ENCODE data around the gene SNX8. TPM values are rescaled to one million over a fixed set of nuclear protein-coding genes. Genes with fewer than 3 reads are reported as not detected.
"Not testable (repeated sequence)": the region's sequence is repeated elsewhere in the genome, so short reads cannot be mapped to it uniquely, and the experiment has no call there.

Gene SNX8
- total RNA-seq, 3 donors from 2014 or later = 8.8 to 32.3 (median 20.3) TPM

DNA sequence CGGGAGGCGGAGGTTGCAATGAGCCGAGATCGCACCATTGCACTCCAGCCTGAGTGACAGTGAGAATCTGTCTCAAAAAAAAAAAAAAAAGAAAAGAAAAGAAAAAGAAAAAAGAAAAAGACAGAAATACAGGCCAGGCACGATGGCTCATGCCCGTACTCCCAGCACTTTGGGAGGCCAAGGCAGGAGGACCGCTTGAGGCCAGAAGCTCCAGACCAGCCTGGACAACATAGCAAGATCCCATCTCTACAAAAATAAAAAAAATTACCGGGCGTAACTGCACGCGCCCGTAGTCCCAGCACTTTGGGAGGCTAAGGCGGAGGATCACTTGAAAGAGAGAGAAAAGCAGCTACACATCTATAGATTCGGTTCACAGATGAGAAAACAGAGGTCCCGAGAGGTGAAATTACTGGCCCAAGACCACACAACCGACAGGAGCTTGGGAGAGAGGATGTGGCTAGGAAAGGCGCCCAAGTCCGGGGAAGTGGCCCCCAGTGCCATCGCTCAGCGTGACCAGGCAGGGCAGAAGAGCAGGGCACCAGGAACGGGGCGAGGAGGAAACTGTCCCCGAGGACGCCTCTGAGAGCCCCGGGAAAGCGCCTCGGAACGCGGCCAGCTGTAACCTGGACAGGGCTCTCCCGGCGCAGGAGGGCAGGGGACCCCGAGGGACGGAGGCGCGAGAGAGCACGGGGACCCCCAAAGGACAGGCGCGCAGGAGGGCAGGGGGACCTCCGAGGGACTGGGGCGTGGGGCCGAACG is 612 bp downstream of the SNX8 start:
- Histone ChIP-seq H3K9me3 (no peaks in the 10 kb centered on the region), H3K27me3 (no peaks in the 10 kb centered on the region), H3K36me3 (no peaks in the 10 kb centered on the region), H3K4me3 (peak overlapping the region; percentile 90 to 99 (median 93)), H3K4me1 (no peaks in the 10 kb centered on the region), H3K27ac (peak overlapping the region; percentile 89 to 91)
- peak; percentile 25 to 52 for DNase-seq (ENCODE audit: low spot score in 2 of 2)
- TF ChIP-seq POLR2AphosphoS5 (IDR thresholded peaks at IDR 0.05) (no peak), CTCF (IDR thresholded peaks at IDR 0.05) (no peak), POLR2A (IDR thresholded peaks at IDR 0.05) (no peak)
- intact Hi-C loops (cut with DNase I; ENCODE audit: low total_unique reads) = no loop called here

- Histone ChIP-seq H3K4me1 (no peaks in the 10 kb centered on the region), H3K27me3 (no peaks in the 10 kb centered on the region), H3K27ac (peak overlapping the region; percentile 40 to 45), H3K36me3 (no peaks in the 10 kb centered on the region), H3K9me3 (no peaks in the 10 kb centered on the region), H3K4me3 (peak overlapping the region in 1 of 3 donors; percentile 31)
- intact Hi-C loops (cut with DNase I; ENCODE audit: low total_unique reads) = no loop called here
- DNase-seq (ENCODE audit: low spot score in 2 of 2) = no peak
- TF ChIP-seq POLR2AphosphoS5 (IDR thresholded peaks at IDR 0.05) = no peak
- TF ChIP-seq POLR2A (IDR thresholded peaks at IDR 0.05) = no peak
- TF ChIP-seq CTCF (IDR thresholded peaks at IDR 0.05) = no peak
Observed at GRCh38 chr7:2312267-2312929, 1.8 kb downstream of the SNX8 start.

GRCh38 chr7:2309889-2310331 is 4.3 kb downstream of the SNX8 start:
- DNase-seq (ENCODE audit: low spot score in 2 of 2) = peak in 1 of 2 donors; percentile 53
- no peaks in the 10 kb centered on the region for H3K9me3 ChIP-seq
- TF ChIP-seq CTCF (IDR thresholded peaks at IDR 0.05) (no peak), POLR2AphosphoS5 (IDR thresholded peaks at IDR 0.05) (peak in 1 of 3 donors; percentile 29), POLR2A (IDR thresholded peaks at IDR 0.05) (no peak)
- no peaks in the 10 kb centered on the region for H3K27me3 ChIP-seq
- no peaks in the 10 kb centered on the region for H3K4me1 ChIP-seq
- no peak overlapping the region for H3K27ac ChIP-seq
- H3K36me3 ChIP-seq = no peaks in the 10 kb centered on the region
- intact Hi-C loops (cut with DNase I; ENCODE audit: low total_unique reads) = no loop called here
- H3K4me3 ChIP-seq = no peak overlapping the region

DNA sequence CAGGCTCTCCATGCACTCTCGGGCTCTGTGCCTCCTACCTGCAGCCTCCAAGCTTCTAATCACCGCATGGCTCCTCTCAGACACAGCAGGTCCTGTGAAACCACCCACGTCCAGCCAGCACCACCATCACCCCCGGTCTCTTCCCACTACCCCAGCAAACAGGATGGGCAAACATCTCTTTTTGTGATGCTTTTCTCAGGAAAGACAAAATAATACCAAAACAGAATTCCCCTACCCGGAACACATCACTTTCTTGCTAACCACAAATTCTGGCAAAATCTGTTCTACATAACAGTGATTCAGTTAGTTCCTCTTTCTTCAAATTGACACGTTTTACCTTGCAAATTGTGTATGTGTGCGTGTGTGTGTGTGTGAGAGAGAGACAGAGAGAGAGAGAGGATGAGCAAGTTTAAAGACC is 6.5 kb downstream of the SNX8 start:
- no peaks in the 10 kb centered on the region for H3K9me3 ChIP-seq
- no peak overlapping the region for H3K4me3 ChIP-seq
- H3K36me3 ChIP-seq = no peaks in the 10 kb centered on the region
- TF ChIP-seq POLR2A (IDR thresholded peaks at IDR 0.05) = no peak
- no peak for TF ChIP-seq POLR2AphosphoS5 (IDR thresholded peaks at IDR 0.05)
- TF ChIP-seq CTCF (IDR thresholded peaks at IDR 0.05) = no peak
- no peaks in the 10 kb centered on the region for H3K27me3 ChIP-seq
- no peak overlapping the region for H3K27ac ChIP-seq
- no peaks in the 10 kb centered on the region for H3K4me1 ChIP-seq
- DNase-seq (ENCODE audit: low spot score in 2 of 2) = no peak
- intact Hi-C loops (cut with DNase I; ENCODE audit: low total_unique reads) = no loop called here

GRCh38 chr7:2306688-2307087 is 7.6 kb downstream of the SNX8 start:
- Histone ChIP-seq H3K27me3 (no peaks in the 10 kb centered on the region), H3K36me3 (no peaks in the 10 kb centered on the region), H3K4me3 (no peak overlapping the region), H3K4me1 (no peaks in the 10 kb centered on the region), H3K27ac (no peak overlapping the region), H3K9me3 (no peaks in the 10 kb centered on the region)
- TF ChIP-seq POLR2AphosphoS5 (IDR thresholded peaks at IDR 0.05) (no peak), POLR2A (IDR thresholded peaks at IDR 0.05) (no peak), CTCF (IDR thresholded peaks at IDR 0.05) (no peak)
- intact Hi-C loops (cut with DNase I; ENCODE audit: low total_unique reads) = no loop called here
- no peak for DNase-seq (ENCODE audit: low spot score in 2 of 2)

- H3K36me3 ChIP-seq; H3K9me3 ChIP-seq; H3K27me3 ChIP-seq; intact Hi-C loops (cut with DNase I; ENCODE audit: low total_unique reads); H3K4me3 ChIP-seq; H3K4me1 ChIP-seq; DNase-seq (ENCODE audit: low spot score in 2 of 2): not testable (repeated sequence)
- peak overlapping the region in 1 of 2 donors; percentile 20 for H3K27ac ChIP-seq
Observed at GRCh38 chr7:2305258-2305657, 9.0 kb downstream of the SNX8 start.

DNA sequence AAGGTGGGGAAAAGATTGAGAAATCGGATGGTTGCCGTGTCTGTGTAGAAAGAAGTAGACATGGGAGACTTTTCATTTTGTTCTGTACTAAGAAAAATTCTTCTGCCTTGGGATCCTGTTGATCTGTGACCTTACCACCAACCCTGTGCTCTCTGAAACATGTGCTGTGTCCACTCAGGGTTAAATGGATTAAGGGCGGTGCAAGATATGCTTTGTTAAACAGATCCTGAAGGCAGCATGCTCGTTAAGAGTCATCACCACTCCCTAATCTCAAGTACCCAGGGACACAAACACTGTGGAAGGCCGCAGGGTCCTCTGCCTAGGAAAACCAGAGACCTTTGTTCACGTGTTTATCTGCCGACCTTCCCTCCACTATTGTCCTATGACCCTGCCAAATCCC is 10.7 kb downstream of the SNX8 start:
- H3K9me3 ChIP-seq; H3K4me3 ChIP-seq; H3K27me3 ChIP-seq; intact Hi-C loops (cut with DNase I; ENCODE audit: low total_unique reads); H3K27ac ChIP-seq; H3K36me3 ChIP-seq; DNase-seq (ENCODE audit: low spot score in 2 of 2); H3K4me1 ChIP-seq: not testable (repeated sequence)
